Fibroblast of skin of right biceps (primary cell): ENCODE measurements around the gene RINT1.
A peak's percentile ranks its signal among the peaks of the same experiment; 100 is the strongest.
"Not testable (repeated sequence)": the region's sequence is repeated elsewhere in the genome, so short reads cannot be mapped to it uniquely, and the experiment has no call there.

Experiments used
- DNase-seq: peaks from one replicate; pipeline ENCODE4 v3.0.0-alpha.2; 2013

The RINT1 gene

DNA sequence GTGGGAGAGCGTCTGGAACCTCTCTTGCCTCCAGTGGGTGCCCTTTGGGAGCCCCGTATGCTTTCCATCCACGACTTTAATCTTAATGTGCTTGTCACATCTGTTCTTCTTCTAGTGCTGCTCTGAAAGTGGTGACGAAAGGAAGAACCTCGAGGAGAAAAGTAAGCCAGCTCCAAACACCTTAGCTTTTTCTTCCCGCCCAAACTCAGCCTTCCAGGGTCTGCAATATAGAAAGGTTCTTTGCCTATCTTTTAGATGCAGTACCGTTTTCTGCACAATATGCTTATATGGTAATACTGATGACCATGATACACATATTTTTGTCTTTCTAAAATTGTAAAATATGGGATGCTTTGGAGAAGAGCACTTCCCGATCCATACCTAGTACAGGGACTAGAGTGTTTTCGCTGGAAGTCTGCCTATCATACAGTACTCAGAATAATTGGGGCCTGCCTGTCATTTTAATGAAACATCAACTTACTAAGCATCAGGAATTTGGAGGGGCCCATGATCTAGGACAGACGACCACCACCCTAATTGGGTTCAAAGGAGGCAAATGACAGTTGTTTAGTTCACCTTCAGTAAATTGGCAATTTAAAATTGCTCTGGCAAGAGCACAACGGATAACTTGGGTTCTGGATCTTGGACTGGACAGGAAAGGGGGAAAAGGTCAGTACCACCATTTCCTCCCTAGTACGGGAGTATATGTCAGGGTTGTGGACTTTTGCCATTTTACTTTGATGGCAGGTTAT is 884 bp downstream of the RINT1 start:
- DNase-seq: no peak

DNA sequence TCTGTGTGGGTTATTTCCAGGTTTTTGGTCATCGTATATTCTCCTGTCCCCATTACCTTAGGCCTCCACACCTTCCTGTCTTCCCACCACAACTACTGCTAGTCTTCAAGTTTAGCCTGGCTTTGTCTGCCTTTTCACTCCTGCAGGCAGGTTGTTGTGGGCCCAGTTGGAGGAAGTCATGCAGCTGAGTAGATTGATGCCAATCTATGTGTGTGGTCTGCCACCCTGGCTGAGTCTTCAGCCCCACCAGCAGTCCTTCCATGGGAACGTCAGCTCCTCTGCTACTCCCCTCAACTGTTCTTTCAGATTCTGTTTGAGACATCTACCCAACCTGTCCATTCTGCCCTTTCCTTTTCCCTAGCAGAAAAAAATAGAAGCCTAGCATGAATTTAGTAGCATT is 6.3 kb downstream of the RINT1 start:
- DNase-seq: no peak

DNA sequence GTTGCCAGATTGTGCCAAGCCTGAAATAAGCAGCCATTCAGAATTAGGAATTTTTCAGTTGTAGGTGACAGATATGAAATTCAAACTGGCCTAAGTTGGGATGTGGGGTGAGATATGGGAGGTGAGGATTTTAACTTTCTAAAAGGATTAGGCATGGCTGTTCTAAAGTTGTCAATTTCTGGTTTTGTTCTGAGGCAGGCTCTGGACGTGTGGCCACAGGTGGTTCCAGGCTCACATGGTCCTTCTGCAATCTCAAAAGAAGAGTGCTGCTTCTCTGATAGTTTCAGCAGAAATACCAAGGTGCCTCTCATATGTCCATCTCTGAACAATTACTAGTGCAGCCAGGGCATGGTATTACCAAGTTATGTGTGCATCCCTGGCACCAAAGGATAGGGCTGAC is 27.9 kb downstream of the RINT1 start:
- DNase-seq: no peak

DNA sequence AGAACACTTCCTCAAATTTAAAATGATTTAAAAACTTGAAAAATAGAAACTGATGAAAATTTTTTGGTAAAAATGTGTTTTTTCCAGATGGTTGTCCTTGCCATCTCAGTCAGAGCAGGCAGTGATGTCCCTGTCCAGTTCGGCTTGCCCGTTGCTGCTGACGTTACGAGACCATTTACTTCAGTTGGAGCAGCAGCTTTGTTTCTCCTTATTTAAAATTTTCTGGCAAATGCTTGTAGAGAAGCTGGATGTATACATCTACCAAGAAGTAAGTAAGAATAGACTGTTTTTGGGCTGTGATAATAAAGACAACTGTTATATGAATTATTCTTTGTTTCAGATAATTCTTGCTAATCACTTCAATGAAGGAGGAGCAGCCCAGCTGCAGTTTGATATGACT is 33.2 kb downstream of the RINT1 start:
- DNase-seq: no peak

DNA sequence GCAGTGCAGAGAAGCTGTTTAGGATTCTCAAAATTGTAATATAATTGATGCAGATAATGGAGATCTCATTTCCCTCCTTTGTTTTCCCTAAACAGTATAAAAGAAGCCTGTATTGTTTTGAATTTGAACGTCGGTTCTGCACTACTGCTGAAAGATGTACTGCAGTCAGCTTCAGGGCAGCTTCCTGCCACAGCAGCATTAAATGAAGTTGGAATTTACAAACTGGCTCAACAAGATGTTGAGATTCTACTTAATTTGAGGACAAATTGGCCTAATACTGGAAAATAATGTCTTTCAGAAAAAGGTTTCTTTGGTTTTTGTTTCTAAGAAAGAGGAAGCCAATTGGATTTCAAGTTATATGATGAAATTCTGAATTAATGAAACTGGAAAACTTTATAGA is 35.0 kb downstream of the RINT1 start:
- no peak for DNase-seq

DNA sequence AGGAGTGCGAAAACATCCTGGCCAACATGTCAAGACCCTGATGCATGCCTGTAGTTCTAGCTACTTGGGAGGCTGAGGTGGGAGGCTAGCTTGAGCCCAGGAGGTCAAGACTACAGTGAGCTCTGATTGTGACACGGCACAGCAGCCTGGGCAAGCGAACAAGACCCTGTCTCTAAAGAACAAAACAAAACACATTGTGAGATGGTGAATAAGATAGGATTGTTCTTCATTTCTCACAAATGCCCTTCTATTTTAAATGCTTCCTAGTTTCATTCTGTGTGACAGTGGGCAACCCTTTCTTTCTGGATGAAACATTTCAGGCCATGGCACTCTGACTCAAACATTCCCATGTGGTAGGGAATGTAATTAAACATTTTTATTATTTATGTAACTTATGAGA is 35.8 kb downstream of the RINT1 start:
- DNase-seq: no peak

DNA sequence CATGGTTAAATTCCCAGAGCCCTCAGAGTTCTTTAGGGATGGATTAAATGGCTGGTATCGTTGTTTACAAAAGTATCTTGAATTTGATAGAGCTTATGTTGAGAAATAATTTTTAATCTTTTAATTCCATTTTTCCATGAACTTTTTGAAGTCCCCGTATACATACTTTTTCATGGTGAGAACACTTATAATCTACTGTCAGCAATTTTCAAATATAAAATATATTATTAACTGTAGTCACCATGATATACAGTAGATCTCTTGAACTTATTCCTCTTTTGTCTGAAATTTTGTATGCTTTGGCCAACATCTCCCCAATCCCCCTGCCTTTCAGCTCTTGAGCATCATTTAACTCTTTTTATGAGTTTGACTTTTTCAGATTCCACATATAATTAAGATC is 39.9 kb downstream of the RINT1 start:
- DNase-seq: no peak

DNA sequence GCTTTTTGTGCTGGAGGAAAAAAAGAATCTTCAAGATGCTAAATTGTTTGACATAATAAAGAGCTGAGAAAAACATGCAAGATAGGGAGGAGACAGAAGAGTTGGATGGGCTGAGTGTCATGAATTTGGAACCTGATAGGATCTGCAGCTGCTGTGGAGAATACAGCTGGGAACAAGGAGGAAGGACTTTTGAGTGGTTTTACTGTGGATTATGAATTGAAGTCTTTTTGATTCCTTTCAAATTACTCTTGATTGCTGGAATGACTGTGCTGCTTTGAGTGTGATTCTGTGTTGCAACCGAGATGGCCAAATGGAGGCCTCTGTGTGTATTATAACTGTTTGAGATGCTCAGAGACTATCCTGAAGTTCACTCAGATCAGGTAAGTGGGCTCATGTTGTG is 45.2 kb downstream of the RINT1 start:
- DNase-seq: no peak

DNA sequence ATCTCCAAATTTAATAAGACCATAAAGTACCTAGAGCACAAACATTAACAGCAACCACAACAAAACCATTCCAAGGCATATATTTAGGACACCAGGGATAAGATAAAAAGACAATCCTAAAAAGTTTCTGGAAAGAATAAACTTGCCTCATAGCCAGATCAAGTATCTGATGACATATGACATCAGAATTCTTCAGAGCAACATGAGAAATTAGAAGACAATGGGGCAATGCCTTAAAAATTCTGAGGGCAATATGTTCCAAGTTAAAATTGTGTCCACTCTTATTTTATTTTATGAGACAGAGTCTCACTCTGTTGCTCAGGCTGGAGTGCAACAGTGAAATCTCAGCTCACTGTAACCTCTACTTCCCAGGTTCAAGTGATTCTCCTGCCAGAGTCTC is 46.5 kb downstream of the RINT1 start:
- DNase-seq: peak; percentile 7

DNA sequence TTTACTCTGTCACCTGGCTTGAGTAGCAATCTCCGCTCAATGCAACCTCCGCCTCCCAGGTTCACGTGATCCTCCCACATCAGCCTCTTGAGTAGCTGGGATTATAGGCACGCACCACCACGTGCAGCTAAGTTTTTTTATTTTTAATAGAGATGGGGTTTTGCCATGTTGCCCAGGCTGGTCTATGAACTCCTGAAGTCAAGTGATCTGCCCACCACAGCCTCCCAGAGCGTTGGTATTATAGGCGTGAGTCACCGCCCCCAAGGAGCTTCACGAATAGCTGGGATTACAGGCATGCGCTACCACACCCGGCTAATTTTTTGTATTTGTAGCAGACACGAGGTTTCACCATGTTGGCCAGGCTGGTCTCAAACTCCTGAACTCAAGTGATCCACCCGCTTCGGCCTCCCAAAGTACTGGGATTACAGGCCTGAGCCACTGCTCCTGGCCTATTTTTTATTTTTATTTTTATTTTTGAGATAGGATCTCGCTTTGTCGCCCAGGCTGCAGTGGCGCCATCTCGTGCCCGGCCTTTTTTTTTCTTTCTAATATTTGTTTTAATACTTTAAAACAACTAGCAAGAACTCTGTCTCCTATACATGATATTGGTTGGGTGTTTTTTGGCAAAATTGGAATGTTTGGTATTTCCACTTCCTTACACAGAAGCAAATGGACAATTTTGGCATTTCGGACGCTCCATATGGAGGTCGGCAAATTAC is 48.2 kb downstream of the RINT1 start:
- DNase-seq: peak; percentile 36

DNA sequence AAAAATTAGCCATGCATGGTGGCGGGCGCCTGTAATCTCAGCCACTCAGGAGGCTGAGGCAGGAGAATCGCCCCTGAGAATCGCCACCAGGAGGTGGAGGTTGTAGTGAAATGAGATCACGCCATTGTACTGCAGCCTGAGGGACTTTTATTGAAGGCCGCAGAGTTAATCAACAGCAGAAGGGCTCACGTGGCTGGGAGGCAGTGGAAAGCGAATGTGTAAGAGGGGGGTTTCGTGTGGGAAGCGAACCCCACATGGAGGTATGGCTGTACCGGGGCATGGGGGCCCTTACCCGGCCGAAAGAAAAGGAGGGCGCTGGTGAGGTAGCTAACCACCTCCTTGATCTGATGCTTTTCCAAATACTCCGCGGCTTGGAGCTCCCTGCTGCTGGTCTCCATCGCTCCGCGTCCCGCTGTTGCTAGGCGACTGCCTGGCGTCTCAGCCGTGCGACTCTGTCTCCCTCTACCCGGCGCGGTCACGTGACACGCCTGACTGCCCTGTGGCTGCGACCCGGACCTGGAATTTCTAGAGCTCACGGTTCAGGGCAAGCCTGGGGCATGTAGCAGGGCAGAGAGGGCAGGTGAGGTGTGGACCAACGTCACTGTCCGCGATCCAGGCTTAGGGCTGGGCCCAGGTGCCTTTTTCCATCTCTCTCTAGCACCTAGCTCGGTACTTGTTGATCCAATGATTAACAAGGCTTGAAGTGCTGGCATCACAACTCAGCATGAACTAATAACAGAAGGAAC is 49.2 kb downstream of the RINT1 start, which contains the start of gene EFCAB10:
EFCAB10 (minus strand) TSS at position 428 of the 746 bp plus-strand sequence; CDS start at position 398, 30 bp downstream.
- peak; percentile 62 for DNase-seq

DNA sequence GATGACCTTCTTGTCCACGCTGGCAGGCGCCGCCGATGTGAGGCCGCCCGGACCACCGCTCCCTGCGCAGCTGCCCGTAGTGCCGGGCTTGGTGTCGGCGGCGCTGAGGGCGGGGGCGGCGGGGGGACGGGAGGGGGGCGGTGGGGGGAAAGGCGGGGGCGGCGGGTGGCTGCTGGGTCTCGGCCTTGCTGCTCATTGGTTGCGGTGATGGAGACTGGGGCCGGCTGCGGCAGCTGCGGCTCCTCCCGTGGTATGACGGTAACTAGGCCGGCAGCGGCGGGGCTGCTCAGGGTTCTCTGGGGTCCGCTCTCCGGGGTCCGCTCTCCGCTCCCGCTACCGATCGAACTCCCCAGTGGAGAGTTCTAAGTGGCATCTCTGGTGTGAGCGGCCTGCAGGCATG is 51.1 kb downstream of the RINT1 start:
- DNase-seq: no peak

DNA sequence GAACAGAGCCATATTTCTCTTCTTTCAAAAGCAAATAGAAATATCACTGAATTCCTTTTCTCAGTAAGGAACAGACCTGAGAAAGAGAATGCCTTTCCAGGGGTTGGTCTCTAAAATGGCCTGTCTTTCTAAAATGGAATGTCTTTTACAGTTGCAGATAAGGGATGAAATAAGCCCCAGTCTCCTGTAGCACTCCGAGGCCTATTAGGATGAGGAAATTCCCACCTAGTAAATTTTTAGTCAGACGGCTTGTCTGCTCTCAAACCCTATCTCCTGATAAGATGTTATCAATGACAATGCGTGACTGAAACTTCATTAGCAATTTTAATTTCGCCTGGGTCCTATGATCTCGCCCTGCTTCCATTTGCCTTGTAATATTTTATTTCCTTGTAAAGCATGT is 52.2 kb downstream of the RINT1 start:
- no peak for DNase-seq

DNA sequence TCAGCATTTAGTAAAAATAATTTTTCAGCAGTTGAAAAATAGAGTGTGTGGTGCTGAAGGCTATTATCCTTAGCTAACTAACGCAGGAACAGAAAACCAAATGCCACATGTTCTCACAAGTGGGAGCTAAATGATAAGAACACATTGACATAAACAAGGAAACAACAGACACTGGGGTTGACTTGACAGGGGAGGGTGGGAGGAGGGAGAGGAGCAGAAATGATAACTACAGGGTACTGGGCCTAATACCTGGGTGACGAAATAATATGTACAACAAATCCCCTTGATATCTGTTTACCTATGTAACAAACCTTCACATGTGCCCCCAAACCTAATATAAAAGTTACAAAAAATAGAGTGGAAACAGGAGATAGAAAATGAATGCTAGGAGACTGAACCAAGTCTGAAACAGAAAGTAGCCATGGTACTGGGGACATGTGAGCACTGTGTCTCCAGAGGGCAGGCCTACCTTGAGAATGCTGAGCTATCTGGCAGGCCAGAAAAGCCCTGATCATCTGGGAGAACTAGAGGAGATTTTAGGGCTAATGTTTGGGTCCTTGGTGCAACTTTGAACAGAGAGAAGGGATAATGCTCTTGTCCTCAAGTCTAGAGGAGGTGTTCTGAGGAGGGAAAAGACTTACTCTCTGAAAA is 54.0 kb downstream of the RINT1 start:
- DNase-seq: no peak

DNA sequence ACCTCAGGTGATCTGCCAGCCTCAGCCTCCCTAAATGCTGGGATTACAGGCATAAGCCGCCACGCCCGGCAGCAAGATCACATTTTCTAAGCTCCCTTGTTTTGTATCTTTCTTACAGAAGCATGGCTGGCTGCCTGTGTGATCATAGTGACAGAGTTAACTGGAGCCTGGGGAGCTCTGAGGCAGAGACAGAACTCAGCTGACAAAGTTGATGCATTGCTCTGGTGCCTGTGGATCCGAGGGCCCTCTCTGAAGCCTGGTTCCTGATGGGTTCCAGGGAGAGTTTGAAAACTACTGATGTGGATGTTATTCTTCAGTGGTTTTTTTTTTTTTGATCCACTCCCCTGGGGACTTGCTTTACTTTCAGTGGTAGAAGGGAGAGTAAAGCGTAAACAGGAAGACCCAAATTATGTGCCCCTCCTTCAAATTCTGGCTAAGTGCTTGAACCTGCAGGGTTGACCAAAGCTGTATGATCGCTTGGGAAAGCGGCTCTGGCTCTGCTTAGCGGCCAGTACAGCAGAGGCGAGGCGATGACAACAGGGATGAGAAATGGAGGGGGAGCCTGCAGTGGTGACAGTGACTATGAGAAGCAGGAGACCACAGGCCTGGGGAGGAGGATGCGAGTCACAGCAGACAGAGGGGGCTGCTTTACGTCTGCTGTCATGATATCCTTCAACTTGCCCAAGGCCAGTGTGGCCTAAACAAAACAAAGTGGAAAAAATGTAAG is 56.1 kb downstream of the RINT1 start:
- DNase-seq: peak; percentile 68

DNA sequence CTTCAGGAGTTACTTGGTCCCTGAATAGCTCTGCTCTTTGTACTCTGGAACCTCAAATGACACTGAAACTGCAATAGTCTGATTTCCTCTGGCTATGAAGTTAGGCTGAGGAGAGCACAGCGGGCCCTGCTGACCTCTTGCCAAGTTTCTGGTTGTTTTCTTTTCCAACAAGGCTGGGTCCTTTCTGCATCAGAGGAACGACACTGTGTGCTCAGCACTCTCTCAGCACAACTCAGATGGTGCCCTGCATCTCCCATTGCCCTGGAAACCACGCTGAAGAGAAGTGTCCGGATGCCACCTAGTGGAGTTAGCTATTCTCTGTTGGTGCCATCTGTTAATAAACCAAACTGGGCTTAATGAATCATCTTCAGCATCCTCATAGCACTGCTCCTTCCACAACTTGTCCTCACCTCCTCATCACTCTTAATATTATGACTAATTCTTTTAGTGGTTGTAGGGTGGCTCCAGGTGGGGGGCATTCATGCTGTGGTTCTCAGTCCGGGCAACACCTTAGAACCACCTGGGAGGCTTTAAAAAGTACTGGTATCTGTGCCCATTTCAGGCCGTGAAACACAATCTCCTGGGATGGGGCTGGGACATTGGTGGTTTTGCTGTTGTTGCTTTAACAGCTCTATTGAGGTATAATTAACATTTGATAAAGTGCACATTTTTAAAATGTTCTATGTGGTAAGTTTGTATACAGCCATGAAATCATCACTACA is 57.5 kb downstream of the RINT1 start:
- peak; percentile 78 for DNase-seq

DNA sequence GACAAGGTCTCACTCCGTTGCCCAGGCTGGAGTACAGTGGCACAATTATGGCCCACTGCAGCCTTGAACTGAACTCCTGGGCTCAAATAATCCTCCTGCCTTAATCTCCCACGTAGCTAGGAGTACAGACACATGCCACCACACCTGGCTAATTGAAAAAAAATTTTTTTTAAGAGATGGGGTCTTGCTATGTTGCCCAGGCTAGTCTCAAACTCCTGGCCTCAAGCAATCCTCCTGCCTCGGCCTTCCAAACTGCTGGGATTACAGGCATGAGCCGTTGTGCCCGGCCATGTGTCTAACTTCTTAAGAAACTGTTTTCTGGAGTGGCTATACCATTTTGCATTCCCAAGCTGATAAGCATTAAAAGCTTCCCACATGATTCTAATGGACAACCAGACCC is 58.8 kb downstream of the RINT1 start:
- no peak for DNase-seq

DNA sequence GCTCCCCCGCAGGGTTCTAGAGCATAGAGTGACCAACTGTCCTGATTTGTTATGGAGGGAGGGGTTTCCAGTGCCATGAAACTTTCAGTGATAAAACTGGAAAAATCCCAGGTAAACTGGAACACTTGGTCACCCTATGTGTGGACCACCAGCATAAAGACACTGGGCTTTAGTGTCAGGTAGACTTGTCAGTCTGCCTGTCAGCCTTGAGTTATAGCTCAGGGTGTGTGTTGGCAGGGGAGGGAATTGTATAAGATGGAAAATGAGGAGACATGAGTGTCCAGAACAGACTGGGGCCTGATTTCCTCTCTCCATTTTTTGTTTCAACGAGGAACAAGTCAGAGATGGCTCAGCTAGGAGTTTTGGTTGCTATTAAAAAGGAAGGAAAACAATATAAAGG is 59.5 kb downstream of the RINT1 start:
- no peak for DNase-seq

DNA sequence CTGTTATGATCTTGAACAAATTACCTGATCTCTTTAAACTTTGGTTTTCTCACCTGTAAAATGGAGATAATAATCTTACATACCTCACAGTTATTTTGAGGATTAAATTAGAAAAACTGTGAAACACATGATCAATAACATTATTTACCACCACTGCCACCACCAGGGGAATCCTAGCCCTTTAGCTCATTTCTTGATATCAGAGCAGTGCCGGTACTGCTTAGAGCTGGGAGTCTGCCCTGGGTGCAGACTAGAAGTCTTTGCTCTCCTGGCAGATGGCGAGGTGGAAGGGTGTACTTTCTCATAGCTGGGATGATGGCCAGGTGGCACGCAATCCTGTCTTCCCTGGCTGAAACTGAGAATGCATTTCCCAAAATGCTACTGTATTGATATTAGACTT is 62.0 kb downstream of the RINT1 start:
- no peak for DNase-seq

DNA sequence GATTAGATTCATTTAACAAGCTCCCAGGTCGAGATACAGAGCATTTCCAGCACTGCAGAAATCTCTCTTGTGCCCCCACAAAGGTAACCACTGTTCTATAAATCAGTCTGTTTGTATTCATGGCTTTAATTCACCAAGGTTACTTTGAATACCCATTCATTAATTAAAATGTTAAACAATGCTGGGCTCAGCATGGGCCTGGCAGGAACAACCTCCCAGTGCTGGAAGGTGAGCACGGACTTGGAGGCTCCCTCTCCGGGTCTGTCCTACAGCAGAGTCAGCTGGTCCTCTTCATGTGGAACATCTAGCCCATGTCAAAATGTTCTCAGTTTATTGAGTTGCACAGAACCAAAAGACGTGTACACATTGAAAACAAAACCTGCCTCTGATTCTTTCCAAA is 64.9 kb downstream of the RINT1 start:
- DNase-seq: no peak

DNA sequence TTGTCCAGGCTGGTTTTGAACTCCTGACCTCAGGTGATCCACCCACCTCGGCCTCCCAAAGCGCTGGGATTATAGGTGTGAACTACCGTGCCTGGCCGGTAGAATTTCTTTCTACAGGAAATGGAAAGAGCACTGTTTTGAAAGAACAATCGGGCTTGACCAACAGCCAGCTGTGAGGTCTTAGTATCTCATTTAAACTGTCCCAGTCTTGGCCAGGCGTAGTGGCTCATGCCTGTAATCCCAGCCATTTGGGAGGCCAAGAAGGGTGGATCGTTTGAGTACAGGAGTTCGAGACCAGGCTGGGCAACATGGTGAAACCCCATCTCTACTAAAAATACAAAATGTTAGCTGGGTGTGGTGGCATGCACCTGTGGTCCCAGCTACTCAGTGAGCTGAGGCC is 67.1 kb downstream of the RINT1 start:
- DNase-seq: not testable (repeated sequence)

DNA sequence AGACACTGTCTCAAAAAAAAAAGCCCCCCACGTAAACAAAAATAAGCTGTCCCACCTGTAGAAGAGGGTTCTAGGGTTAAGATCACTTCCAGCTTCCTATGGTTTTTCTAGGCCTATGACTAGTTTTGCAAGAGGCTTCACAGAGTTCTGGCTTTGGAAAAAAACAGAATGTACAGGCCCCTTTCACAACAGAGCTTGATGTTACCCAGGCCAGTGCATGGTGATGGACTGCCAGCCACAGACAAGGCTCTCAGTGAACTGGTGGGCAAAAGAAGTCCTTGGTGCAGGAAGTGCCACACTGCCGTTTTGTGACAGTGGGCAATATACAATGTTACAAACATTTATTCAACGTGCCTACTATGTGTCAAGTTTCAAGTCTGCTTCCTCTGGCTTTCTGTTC is 67.5 kb downstream of the RINT1 start:
- no peak for DNase-seq
